Gastrocnemius medialis (tissue), 4 donors: ENCODE results near the gene RPS6KB2.

Experiments
- POLR2A ChIP-seq, 2 donors: fragments of 450-650 bp; IDR thresholded peaks; one replicate each; pipeline ENCODE4 v1.6.1; 2017; ENCODE audit warnings: antibody characterized with exemption in 2 of 2, mild to moderate bottlenecking in 2 of 2, moderate library complexity in 2 of 2
- TF ChIP-seq, protein P1 (sequence below), 5 experiments: fragments of 450-650 bp in 3 of 5; fragments of 200-600 bp in 2 of 5; sonication (generic) in 2 of 5; IDR thresholded peaks in 4 of 5; conservative IDR thresholded peaks in 1 of 5; 1 replicate in 4 of 5; 2 replicates in 1 of 5; pipeline ENCODE4 v1.5.1; 2016 to 2019; ENCODE audit warnings: antibody characterized with exemption in 5 of 5, mild to moderate bottlenecking in 3 of 5, moderate library complexity in 3 of 5

DNA sequence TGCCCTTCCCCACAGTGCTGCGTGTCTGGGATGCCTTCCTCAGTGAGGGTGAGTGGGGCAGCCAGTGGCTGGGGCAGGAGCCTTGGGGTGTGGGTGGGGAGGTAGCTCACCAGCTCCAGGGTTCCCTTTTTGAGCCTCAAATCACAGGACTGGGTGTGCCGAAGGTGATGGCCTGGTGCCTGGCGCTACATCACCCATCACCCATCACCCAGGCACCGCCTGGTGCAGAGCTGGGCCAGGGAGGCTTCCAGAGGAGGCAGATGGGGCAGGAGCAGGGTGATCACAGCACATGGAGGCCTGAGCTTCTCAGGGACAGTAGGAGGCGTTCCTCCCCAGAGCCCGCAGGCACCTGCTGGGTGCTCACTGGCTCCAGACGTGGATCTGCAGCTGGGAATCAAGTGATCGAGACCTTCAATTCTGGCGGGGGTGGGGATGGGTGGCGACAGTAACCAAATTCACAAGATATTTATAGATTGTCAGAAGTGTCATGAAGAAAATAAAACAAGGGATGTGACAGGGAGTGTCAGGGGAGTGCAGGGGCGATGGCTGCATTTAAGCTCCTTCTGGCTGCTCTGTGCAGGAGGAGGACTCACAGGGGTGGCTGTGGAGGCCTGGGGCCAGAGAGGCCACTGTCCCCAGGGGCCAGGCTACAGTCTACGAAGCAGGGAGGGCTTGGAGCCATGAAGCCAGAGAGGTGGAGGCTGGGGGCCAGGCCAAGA is 21.2 kb upstream of the RPS6KB2 start:
- TF ChIP-seq, protein P1, sequence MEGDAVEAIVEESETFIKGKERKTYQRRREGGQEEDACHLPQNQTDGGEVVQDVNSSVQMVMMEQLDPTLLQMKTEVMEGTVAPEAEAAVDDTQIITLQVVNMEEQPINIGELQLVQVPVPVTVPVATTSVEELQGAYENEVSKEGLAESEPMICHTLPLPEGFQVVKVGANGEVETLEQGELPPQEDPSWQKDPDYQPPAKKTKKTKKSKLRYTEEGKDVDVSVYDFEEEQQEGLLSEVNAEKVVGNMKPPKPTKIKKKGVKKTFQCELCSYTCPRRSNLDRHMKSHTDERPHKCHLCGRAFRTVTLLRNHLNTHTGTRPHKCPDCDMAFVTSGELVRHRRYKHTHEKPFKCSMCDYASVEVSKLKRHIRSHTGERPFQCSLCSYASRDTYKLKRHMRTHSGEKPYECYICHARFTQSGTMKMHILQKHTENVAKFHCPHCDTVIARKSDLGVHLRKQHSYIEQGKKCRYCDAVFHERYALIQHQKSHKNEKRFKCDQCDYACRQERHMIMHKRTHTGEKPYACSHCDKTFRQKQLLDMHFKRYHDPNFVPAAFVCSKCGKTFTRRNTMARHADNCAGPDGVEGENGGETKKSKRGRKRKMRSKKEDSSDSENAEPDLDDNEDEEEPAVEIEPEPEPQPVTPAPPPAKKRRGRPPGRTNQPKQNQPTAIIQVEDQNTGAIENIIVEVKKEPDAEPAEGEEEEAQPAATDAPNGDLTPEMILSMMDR (IDR thresholded peaks at IDR 0.05 in 4 of 5, conservative IDR thresholded peaks at IDR 0.05 in 1 of 5), result no peak
- TF ChIP-seq POLR2A (IDR thresholded peaks at IDR 0.05), result no peak
